Nephron (organoid): ENCODE measurements around the gene ENTR1.

Experiments
- H3K27ac Mint-ChIP-seq, 3 experiments: 2 replicates each; pipeline ENCODE4 v1.8.0; 2020; ENCODE audit warnings: mixed read lengths in 3 of 3, mild to moderate bottlenecking in 2 of 3, moderate library complexity in 1 of 3
- H3K27me3 Mint-ChIP-seq: 2 replicates; pipeline ENCODE4 v1.8.0; 2021; ENCODE audit warnings: low read depth, mild to moderate bottlenecking, moderate library complexity, mixed read lengths
- H3K36me3 Mint-ChIP-seq: 2 replicates; pipeline ENCODE4 v1.8.0; 2020; ENCODE audit warnings: low read depth, mixed read lengths
- H3K4me1 Mint-ChIP-seq: 2 replicates; pipeline ENCODE4 v1.8.0; 2020; ENCODE audit warnings: mixed read lengths
- H3K4me3 Mint-ChIP-seq, 3 experiments: 2 replicates each; pipeline ENCODE4 v1.8.0; 2020; ENCODE audit warnings: mild to moderate bottlenecking in 3 of 3, mixed read lengths in 3 of 3, moderate library complexity in 2 of 3
- H3K9me3 Mint-ChIP-seq: 2 replicates; pipeline ENCODE4 v1.8.0; 2020; ENCODE audit warnings: mixed read lengths
- CTCF ChIP-seq, 3 experiments: fragments of 200-600 bp; sonication (generic); IDR thresholded peaks; one replicate each; pipeline ENCODE4 v1.5.0; 2021; ENCODE audit warnings: antibody characterized with exemption in 3 of 3; ENCODE audit not compliant: unreplicated experiment in 3 of 3

Gene ENTR1

GRCh38 chr9:136359774-136360718 is 50.4 kb downstream of the ENTR1 start:
- no peak overlapping the region for H3K4me3 Mint-ChIP-seq
- no peaks in the 10 kb centered on the region for H3K9me3 Mint-ChIP-seq
- no peaks in the 10 kb centered on the region for H3K27me3 Mint-ChIP-seq
- TF ChIP-seq CTCF (IDR thresholded peaks at IDR 0.05; ENCODE audit: unreplicated experiment in 3 of 3), result no peak
- H3K27ac Mint-ChIP-seq, result no peak overlapping the region
- H3K4me1 Mint-ChIP-seq, result no peaks in the 10 kb centered on the region
- H3K36me3 Mint-ChIP-seq, result no peaks in the 10 kb centered on the region

GRCh38 chr9:136358888-136359287 is 51.5 kb downstream of the ENTR1 start:
- no peaks in the 10 kb centered on the region for H3K9me3 Mint-ChIP-seq
- no peaks in the 10 kb centered on the region for H3K36me3 Mint-ChIP-seq
- H3K4me1 Mint-ChIP-seq, result peaks cover 8% of the 10 kb centered on the region
- no peaks in the 10 kb centered on the region for H3K27me3 Mint-ChIP-seq
- no peak overlapping the region for H3K27ac Mint-ChIP-seq
- TF ChIP-seq CTCF (IDR thresholded peaks at IDR 0.05; ENCODE audit: unreplicated experiment in 3 of 3), result no peak
- H3K4me3 Mint-ChIP-seq, result no peak overlapping the region

- H3K4me1 Mint-ChIP-seq, result peaks cover 8% of the 10 kb centered on the region
- TF ChIP-seq CTCF (IDR thresholded peaks at IDR 0.05; ENCODE audit: unreplicated experiment in 3 of 3), result no peak
- H3K4me3 Mint-ChIP-seq, result no peak overlapping the region
- H3K9me3 Mint-ChIP-seq, result no peaks in the 10 kb centered on the region
- no peaks in the 10 kb centered on the region for H3K27me3 Mint-ChIP-seq
- no peak overlapping the region for H3K27ac Mint-ChIP-seq
- H3K36me3 Mint-ChIP-seq, result no peaks in the 10 kb centered on the region
Measured at GRCh38 chr9:136358016-136358415, 52.4 kb downstream of the ENTR1 start.

GRCh38 chr9:136357202-136357725 is 53.1 kb downstream of the ENTR1 start:
- Mint-ChIP-seq H3K36me3 (no peaks in the 10 kb centered on the region), H3K4me3 (no peak overlapping the region), H3K27ac (no peak overlapping the region), H3K27me3 (no peaks in the 10 kb centered on the region), H3K9me3 (no peaks in the 10 kb centered on the region), H3K4me1 (peaks cover 8% of the 10 kb centered on the region)
- TF ChIP-seq CTCF (IDR thresholded peaks at IDR 0.05; ENCODE audit: unreplicated experiment in 3 of 3), result no peak

- no peak for TF ChIP-seq CTCF (IDR thresholded peaks at IDR 0.05; ENCODE audit: unreplicated experiment in 3 of 3)
- Mint-ChIP-seq H3K27ac (no peak overlapping the region), H3K36me3 (no peaks in the 10 kb centered on the region), H3K4me3 (no peak overlapping the region), H3K9me3 (no peaks in the 10 kb centered on the region), H3K4me1 (peaks cover 8% of the 10 kb centered on the region), H3K27me3 (no peaks in the 10 kb centered on the region)
Measured at GRCh38 chr9:136355616-136356557, 54.5 kb downstream of the ENTR1 start.
